Activated CD4-positive, alpha-beta memory T cell treated with anti-CD3 and anti-CD28 coated beads for 36 hours (primary cell): ENCODE measurements around the gene PITPNC1. TPM values are rescaled to one million over a fixed set of nuclear protein-coding genes. Genes with fewer than 3 reads are reported as not detected.

Experiments used
- CTCF ChIA-PET: fragments of 350-600 bp; sonication (Branson Sonifier 250); formaldehyde crosslinking; loops from one replicate; lab custom pipeline; 2021; ENCODE audit warnings: antibody characterized with exemption, inconsistent platforms; lab: Charles Lee
- POLR2A ChIA-PET: fragments of 350-600 bp; sonication (Branson Sonifier 250); formaldehyde crosslinking; loops from one replicate; lab custom pipeline; 2021; ENCODE audit warnings: antibody characterized with exemption; lab: Charles Lee
- DNase-seq: peaks from one replicate; pipeline ENCODE4 v3.0.0-alpha.2; 2020
- H3K27ac Mint-ChIP-seq: one replicate; pipeline ENCODE4 v1.8.0; 2021; ENCODE audit warnings: mixed read lengths
- H3K27me3 Mint-ChIP-seq: one replicate; pipeline ENCODE4 v1.8.0; 2021; ENCODE audit warnings: mixed read lengths
- H3K36me3 Mint-ChIP-seq: one replicate; pipeline ENCODE4 v1.8.0; 2021; ENCODE audit warnings: mixed read lengths
- H3K4me1 Mint-ChIP-seq: one replicate; pipeline ENCODE4 v1.8.0; 2021; ENCODE audit warnings: low read depth, mixed read lengths
- H3K4me3 Mint-ChIP-seq: one replicate; pipeline ENCODE4 v1.8.0; 2021; ENCODE audit warnings: mild to moderate bottlenecking, mixed read lengths
- H3K9me3 Mint-ChIP-seq: one replicate; pipeline ENCODE4 v1.8.0; 2021; ENCODE audit warnings: mixed read lengths
- intact Hi-C: fragments of 100-400 bp; cut with micrococcal nuclease; formaldehyde crosslinking; loops from one replicate; pipeline ENCODE4 v1.15.1; 2023
- total RNA-seq, 2 experiments: library from RNA; stranded (reverse); gene quantifications; one replicate each; pipeline ENCODE4 v1.2.3, GENCODE V29; 2021

PITPNC1 gene
- total RNA-seq, 2 experiments from 2014 or later, result 35.7 to 37.3 TPM

GRCh38 chr17:67708378-67708777, 331.3 kb downstream of the PITPNC1 start:
- DNase-seq, result no peak
- Mint-ChIP-seq H3K4me3 (no peak overlapping the region), H3K9me3 (no peaks in the 10 kb centered on the region), H3K27me3 (peaks cover 5% of the 10 kb centered on the region), H3K4me1 (no peaks in the 10 kb centered on the region), H3K27ac (no peak overlapping the region), H3K36me3 (no peaks in the 10 kb centered on the region)
- CTCF ChIA-PET, result interaction anchor here (1.2 to 1.6 kb wide), 2 partner anchors 10 to 20 kb away, joined by 3 read pairs; no protein-coding TSS in a partner anchor
- POLR2A ChIA-PET, result no interaction called here
- intact Hi-C loops, result no loop called here

- no peak overlapping the region for H3K4me3 Mint-ChIP-seq
- ChIA-PET CTCF (no interaction called here), POLR2A (no interaction called here)
Observed at GRCh38 chr17:67711916-67712315, 334.8 kb downstream of the PITPNC1 start.

GRCh38 chr17:67712375-67712774, 335.3 kb downstream of the PITPNC1 start:
- H3K36me3 Mint-ChIP-seq, result no peaks in the 10 kb centered on the region
- H3K27ac Mint-ChIP-seq, result no peak overlapping the region
- DNase-seq, result no peak
- intact Hi-C loops, result no loop called here
- POLR2A ChIA-PET, result no interaction called here
- H3K27me3 Mint-ChIP-seq, result peaks cover 5% of the 10 kb centered on the region
- no peak overlapping the region for H3K4me3 Mint-ChIP-seq
- H3K4me1 Mint-ChIP-seq, result peaks cover 8% of the 10 kb centered on the region
- CTCF ChIA-PET, result no interaction called here
- no peaks in the 10 kb centered on the region for H3K9me3 Mint-ChIP-seq

More at GRCh38 chr17:67711916-67712315, 334.8 kb downstream of the PITPNC1 start:
- intact Hi-C loops, result no loop called here
- Mint-ChIP-seq H3K9me3 (no peaks in the 10 kb centered on the region), H3K27me3 (peaks cover 5% of the 10 kb centered on the region), H3K36me3 (no peaks in the 10 kb centered on the region), H3K27ac (no peak overlapping the region), H3K4me1 (peaks cover 5% of the 10 kb centered on the region)
- DNase-seq, result no peak

GRCh38 chr17:67713169-67713568, 336.1 kb downstream of the PITPNC1 start:
- Mint-ChIP-seq H3K4me3 (no peak overlapping the region), H3K9me3 (no peaks in the 10 kb centered on the region), H3K36me3 (peaks cover 4% of the 10 kb centered on the region), H3K27me3 (peaks cover 5% of the 10 kb centered on the region), H3K27ac (no peak overlapping the region), H3K4me1 (peaks cover 8% of the 10 kb centered on the region)
- no peak for DNase-seq
- intact Hi-C loops, result no loop called here
- ChIA-PET CTCF (interaction anchor here (0.6 kb wide), 1 partner anchor 93 kb away, joined by 3 read pairs; no protein-coding TSS in a partner anchor), POLR2A (interaction anchor here (0.8 kb wide), 1 partner anchor 402 kb away, joined by 6 read pairs; no protein-coding TSS in a partner anchor)

GRCh38 chr17:67716405-67716798, 339.3 kb downstream of the PITPNC1 start:
- peaks cover 15% of the 10 kb centered on the region for H3K4me1 Mint-ChIP-seq
- H3K9me3 Mint-ChIP-seq, result no peaks in the 10 kb centered on the region
- H3K27ac Mint-ChIP-seq, result no peak overlapping the region
- CTCF ChIA-PET, result interaction anchor here (1.0 to 1.1 kb wide), 2 partner anchors 108 to 344 kb away, joined by 3 read pairs; no protein-coding TSS in a partner anchor
- DNase-seq, result no peak
- H3K4me3 Mint-ChIP-seq, result peak overlapping the region; percentile 94
- H3K36me3 Mint-ChIP-seq, result peaks cover 15% of the 10 kb centered on the region
- peaks cover 5% of the 10 kb centered on the region for H3K27me3 Mint-ChIP-seq
- intact Hi-C loops, result no loop called here
- POLR2A ChIA-PET, result no interaction called here

GRCh38 chr17:67717192-67717623, 340.1 kb downstream of the PITPNC1 start:
- Mint-ChIP-seq H3K36me3 (peaks cover 23% of the 10 kb centered on the region), H3K9me3 (no peaks in the 10 kb centered on the region), H3K27ac (peak overlapping the region; percentile 93), H3K4me3 (peak overlapping the region; percentile 94), H3K27me3 (peaks cover 5% of the 10 kb centered on the region), H3K4me1 (peaks cover 22% of the 10 kb centered on the region)
- intact Hi-C loops, result loop anchor here (1.0 kb wide), 2 partner anchors 108 to 340 kb away; partner anchors contain the start of genes BPTF and PITPNC1
- CTCF ChIA-PET, result interaction anchor here (0.6 to 2.1 kb wide), 8 partner anchors 17 to 345 kb away, joined by 3 to 9 read pairs (median 3); no protein-coding TSS in a partner anchor
- no peak for DNase-seq
- POLR2A ChIA-PET, result interaction anchor here (0.6 to 2.0 kb wide), 6 partner anchors 10 to 342 kb away, joined by 3 to 9 read pairs (median 4); partner anchors contain the start of gene PITPNC1

GRCh38 chr17:67717624-67718324, 340.7 kb downstream of the PITPNC1 start, which contains the start of gene NOL11:
Gene NOL11, plus strand, starts transcription at chr17:67717936. Its CDS starts 12 bp downstream, at chr17:67717948.
- ChIA-PET CTCF (interaction anchor here (0.6 to 2.1 kb wide), 8 partner anchors 9 to 353 kb away, joined by 3 to 9 read pairs (median 3); partner anchors contain the start of gene BPTF), POLR2A (interaction anchor here (0.6 to 2.0 kb wide), 8 partner anchors 11 to 351 kb away, joined by 3 to 9 read pairs (median 4); partner anchors contain the start of genes BPTF, PITPNC1 and PSMD12)
- DNase-seq, result peak; percentile 100
- Mint-ChIP-seq H3K36me3 (peaks cover 23% of the 10 kb centered on the region), H3K9me3 (no peaks in the 10 kb centered on the region), H3K27me3 (peaks cover 2% of the 10 kb centered on the region), H3K4me3 (peak within 1 kb of the TSS; percentile 94), H3K4me1 (peaks cover 22% of the 10 kb centered on the region), H3K27ac (peak within 1 kb of the TSS; percentile 93)
- intact Hi-C loops, result loop anchor here (1.0 to 2.0 kb wide), 3 partner anchors 108 to 739 kb away; partner anchors contain the start of genes BPTF, PITPNC1 and WIPI1

GRCh38 chr17:67718325-67718941, 341.4 kb downstream of the PITPNC1 start:
- Mint-ChIP-seq H3K4me3 (peak overlapping the region; percentile 94), H3K27ac (peak overlapping the region; percentile 93), H3K36me3 (peaks cover 23% of the 10 kb centered on the region), H3K27me3 (no peaks in the 10 kb centered on the region), H3K4me1 (peaks cover 22% of the 10 kb centered on the region), H3K9me3 (no peaks in the 10 kb centered on the region)
- CTCF ChIA-PET, result interaction anchor here (0.6 to 2.1 kb wide), 7 partner anchors 9 to 353 kb away, joined by 3 to 9 read pairs (median 3); partner anchors contain the start of gene BPTF
- intact Hi-C loops, result loop anchor here (2.0 kb wide), 1 partner anchor 738 kb away; the partner anchor contains the start of gene WIPI1
- DNase-seq, result peak; percentile 52
- POLR2A ChIA-PET, result interaction anchor here (1.0 to 2.0 kb wide), 4 partner anchors 107 to 352 kb away, joined by 3 to 9 read pairs (median 4); partner anchors contain the start of genes BPTF, PITPNC1 and PSMD12

- intact Hi-C loops, result no loop called here
- Mint-ChIP-seq H3K27me3 (no peaks in the 10 kb centered on the region), H3K4me1 (peaks cover 22% of the 10 kb centered on the region), H3K27ac (peak overlapping the region; percentile 81), H3K36me3 (peaks cover 57% of the 10 kb centered on the region), H3K4me3 (no peak overlapping the region), H3K9me3 (no peaks in the 10 kb centered on the region)
- DNase-seq, result no peak
- POLR2A ChIA-PET, result no interaction called here
- CTCF ChIA-PET, result no interaction called here
Observed at GRCh38 chr17:67725373-67725791, 348.3 kb downstream of the PITPNC1 start.

- DNase-seq, result no peak
- Mint-ChIP-seq H3K27ac (peak overlapping the region; percentile 81), H3K36me3 (peaks cover 59% of the 10 kb centered on the region), H3K27me3 (no peaks in the 10 kb centered on the region), H3K4me3 (no peak overlapping the region), H3K4me1 (peaks cover 20% of the 10 kb centered on the region), H3K9me3 (no peaks in the 10 kb centered on the region)
- intact Hi-C loops, result no loop called here
- ChIA-PET POLR2A (interaction anchor here (1.0 kb wide), 1 partner anchor 14 kb away, joined by 3 read pairs; no protein-coding TSS in a partner anchor), CTCF (interaction anchor here (1.2 kb wide), 1 partner anchor 10 kb away, joined by 3 read pairs; no protein-coding TSS in a partner anchor)
Observed at GRCh38 chr17:67725807-67726206, 348.7 kb downstream of the PITPNC1 start.
